Amniotic epithelial cell (primary cell): ENCODE results near the gene ST8SIA6.
"Not testable (repeated sequence)": the region's sequence is repeated elsewhere in the genome, so short reads cannot be mapped to it uniquely, and the experiment has no call there.

ENCODE experiments used
- DNase-seq: peaks from one replicate; pipeline ENCODE4 v3.0.0-alpha.2; 2010; ENCODE audit warnings: low read depth

ST8SIA6 gene

GRCh38 chr10:17343118-17343517 lies 111.3 kb downstream of the ST8SIA6 start:
- no peak for DNase-seq

GRCh38 chr10:17340144-17340829 lies 114.1 kb downstream of the ST8SIA6 start:
- no peak for DNase-seq

- peak; percentile 68 for DNase-seq
Observed at GRCh38 chr10:17335065-17335464, 119.3 kb downstream of the ST8SIA6 start.

GRCh38 chr10:17330501-17330900 lies 123.9 kb downstream of the ST8SIA6 start:
- DNase-seq = no peak

- no peak for DNase-seq
Observed at GRCh38 chr10:17326377-17326776, 128.0 kb downstream of the ST8SIA6 start.

GRCh38 chr10:17321957-17322356 lies 132.4 kb downstream of the ST8SIA6 start:
- not testable (repeated sequence) for DNase-seq

- DNase-seq = no peak
Observed at GRCh38 chr10:17316488-17317170, 137.8 kb downstream of the ST8SIA6 start.

GRCh38 chr10:17309435-17309834 lies 145.0 kb downstream of the ST8SIA6 start:
- no peak for DNase-seq

- no peak for DNase-seq
Observed at GRCh38 chr10:17307123-17307522, 147.3 kb downstream of the ST8SIA6 start.

GRCh38 chr10:17292375-17292774 lies 162.0 kb downstream of the ST8SIA6 start:
- no peak for DNase-seq

- DNase-seq = no peak
Observed at GRCh38 chr10:17290226-17290625, 164.2 kb downstream of the ST8SIA6 start.

- no peak for DNase-seq
Observed at GRCh38 chr10:17289763-17290162, 164.6 kb downstream of the ST8SIA6 start.

GRCh38 chr10:17286562-17287550 lies 167.5 kb downstream of the ST8SIA6 start:
- no peak for DNase-seq

GRCh38 chr10:17282311-17282710 lies 172.1 kb downstream of the ST8SIA6 start:
- no peak for DNase-seq

- DNase-seq = peak; percentile 43
Observed at GRCh38 chr10:17278607-17279240, 175.7 kb downstream of the ST8SIA6 start.

- DNase-seq = no peak
Observed at GRCh38 chr10:17276756-17277424, 177.5 kb downstream of the ST8SIA6 start.

GRCh38 chr10:17273403-17273802 lies 181.0 kb downstream of the ST8SIA6 start:
- DNase-seq = peak; percentile 86

- no peak for DNase-seq
Observed at GRCh38 chr10:17272648-17273047, 181.7 kb downstream of the ST8SIA6 start.
